Activated T-helper 9 cell treated with anti-CD3 and anti-CD28 coated beads, Interleukin-2, amount 50 U/mL, for 16 hours (primary cell): ENCODE measurements around the gene MACROH2A2.
"Not testable (repeated sequence)": the region's sequence is repeated elsewhere in the genome, so short reads cannot be mapped to it uniquely, and the experiment has no call there.

Source experiments
- DNase-seq: peaks from one replicate; pipeline ENCODE4 v3.0.0-alpha.2; 2020; ENCODE audit warnings: low read depth

Gene MACROH2A2

GRCh38 chr10:70052462-70053217 is at the start of gene MACROH2A2:
TSS of gene MACROH2A2 (plus strand) at chr10:70052846. CDS start at chr10:70075659, 22,813 bp downstream.
- DNase-seq = no peak

GRCh38 chr10:70007116-70007820 is 45.4 kb upstream of the MACROH2A2 start:
- no peak for DNase-seq

- DNase-seq = no peak
Measured at GRCh38 chr10:70031215-70031614, 21.4 kb upstream of the MACROH2A2 start.

- no peak for DNase-seq
Measured at GRCh38 chr10:70032667-70033289, 19.9 kb upstream of the MACROH2A2 start.

GRCh38 chr10:70034232-70034631 is 18.4 kb upstream of the MACROH2A2 start:
- no peak for DNase-seq

- no peak for DNase-seq
Measured at GRCh38 chr10:70035531-70035930, 17.1 kb upstream of the MACROH2A2 start.

GRCh38 chr10:70038923-70039322 is 13.7 kb upstream of the MACROH2A2 start:
- no peak for DNase-seq

DNA sequence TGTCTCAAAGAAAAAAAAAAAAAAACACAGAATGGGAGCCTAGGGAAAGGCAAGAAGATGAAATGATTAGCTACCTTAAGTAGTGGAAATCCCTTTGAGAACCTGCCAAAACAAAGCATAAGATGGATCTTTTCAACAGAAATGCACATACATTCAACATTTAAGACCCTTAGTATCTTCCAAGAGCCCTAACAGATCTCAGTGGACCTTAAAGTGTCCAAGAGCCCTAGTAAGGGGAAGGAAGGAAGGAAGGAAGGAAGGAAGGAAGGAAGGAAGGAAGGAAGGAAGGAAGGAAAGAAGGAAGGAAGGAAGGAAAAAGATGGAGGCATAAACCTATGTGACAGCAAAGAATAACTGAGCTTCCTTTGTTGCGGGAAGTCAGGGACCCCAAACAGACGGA is 11.6 kb upstream of the MACROH2A2 start:
- DNase-seq = no peak

DNA sequence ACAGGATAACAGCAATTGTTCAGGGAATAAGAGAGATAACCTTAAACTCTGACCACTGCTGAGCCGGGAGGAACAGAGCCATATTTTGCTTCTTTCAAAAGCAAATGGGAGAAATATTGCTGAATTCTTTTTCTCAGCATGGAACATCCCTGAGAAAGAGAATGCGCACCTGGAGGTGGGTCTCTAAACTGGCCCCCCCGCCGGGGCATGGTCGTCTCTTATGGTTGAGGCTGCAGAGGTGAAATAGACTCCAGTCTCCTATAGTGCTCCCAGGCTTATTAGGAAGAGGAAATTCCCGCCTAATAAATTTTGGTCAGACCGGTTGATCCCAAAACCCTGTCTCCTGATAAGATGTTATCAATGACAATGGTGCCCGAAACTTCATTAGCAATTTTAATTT is 10.9 kb upstream of the MACROH2A2 start:
- not testable (repeated sequence) for DNase-seq

GRCh38 chr10:70047066-70047465 is 5.6 kb upstream of the MACROH2A2 start:
- DNase-seq = not testable (repeated sequence)

DNA sequence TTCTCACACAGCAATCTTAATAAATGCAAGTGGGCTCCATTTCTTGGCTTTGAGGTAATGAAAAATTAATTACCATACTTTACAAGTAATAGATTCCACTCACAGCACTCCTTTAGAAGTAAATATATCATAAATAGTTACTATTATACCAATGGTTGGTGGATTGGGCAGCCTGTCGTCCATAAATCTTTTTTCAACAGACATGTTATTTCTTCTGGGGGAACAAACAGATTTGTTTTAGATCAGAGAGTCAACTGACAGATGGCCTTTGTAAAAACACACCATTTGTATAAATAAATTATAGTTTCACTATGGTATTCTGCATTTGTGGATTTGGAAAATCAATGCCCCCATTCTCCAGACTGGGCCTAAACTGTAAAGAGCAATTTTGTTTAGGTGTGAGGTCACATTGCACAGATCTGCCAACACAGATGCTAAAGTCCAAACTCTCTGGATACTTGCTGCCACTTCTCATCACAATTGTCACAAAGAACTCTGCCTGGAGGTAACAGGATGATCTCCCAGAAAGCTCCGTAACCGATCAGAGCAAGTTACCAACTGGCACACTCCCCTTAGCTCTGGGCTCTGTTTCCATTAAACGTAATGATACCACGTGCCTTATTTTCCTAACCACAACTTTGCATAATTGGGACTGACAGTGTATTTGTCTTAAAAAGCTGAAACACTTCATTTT is 4.5 kb upstream of the MACROH2A2 start:
- no peak for DNase-seq

- no peak for DNase-seq
Measured at GRCh38 chr10:70051848-70052247, 798 bp upstream of the MACROH2A2 start.

GRCh38 chr10:70053218-70053840 is 683 bp downstream of the MACROH2A2 start:
- no peak for DNase-seq

GRCh38 chr10:70053841-70054288 is 1.2 kb downstream of the MACROH2A2 start:
- no peak for DNase-seq

DNA sequence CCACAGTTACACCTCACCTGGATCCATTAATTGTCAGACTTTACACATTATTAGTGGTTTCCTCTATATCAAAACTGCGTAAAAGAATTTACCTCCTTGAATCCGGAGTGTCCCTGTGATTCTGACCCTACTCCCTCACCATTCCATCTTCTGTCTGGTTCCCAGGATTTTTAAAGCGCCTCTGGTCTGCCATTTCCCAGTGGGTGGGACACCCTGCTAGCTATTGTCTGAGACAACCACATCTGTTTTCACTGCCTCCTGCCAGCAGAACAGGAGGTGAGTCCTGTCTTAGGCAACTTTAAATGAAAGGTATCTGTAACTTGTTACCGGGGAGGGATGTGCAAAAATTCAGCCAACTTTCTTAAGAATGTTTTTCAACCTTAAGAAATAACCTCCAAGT is 2.3 kb downstream of the MACROH2A2 start:
- no peak for DNase-seq

DNA sequence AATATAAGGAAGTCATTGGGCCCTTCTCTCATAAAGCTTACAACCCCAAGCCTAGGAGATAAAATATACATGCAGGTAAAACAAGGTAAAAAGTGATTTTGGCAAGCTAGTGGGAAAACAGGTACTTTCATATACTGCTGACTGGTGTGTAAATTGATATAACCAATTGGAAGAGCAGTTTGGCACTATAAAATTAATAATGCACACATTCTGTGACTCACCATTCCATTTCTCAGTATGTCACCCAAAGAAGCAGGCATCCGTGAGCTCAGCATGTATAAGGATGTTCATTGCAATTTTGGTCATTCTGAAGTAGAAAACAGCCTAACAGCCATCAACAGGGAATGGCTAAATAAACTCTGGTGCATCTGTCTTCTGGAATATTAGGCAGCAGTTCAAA is 2.9 kb downstream of the MACROH2A2 start:
- DNase-seq = no peak

DNA sequence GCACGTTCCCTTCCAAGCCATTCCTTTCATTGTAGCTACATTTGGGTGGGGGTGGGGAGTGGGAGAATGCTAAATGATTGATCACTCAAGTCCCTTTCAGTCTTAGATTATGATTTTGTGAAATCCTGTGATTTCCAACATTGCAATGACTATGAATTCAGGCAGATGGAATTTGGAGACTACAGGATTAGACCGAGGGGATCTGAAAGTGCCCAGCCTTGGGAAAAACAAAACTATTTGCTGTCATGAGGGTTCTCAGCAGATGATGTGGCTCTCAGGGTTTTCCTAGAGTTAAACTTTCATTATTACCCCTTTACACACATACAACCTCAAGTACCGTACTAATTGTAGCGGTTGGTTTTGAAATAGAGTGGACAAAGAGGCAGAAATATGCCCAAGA is 4.7 kb downstream of the MACROH2A2 start:
- DNase-seq = no peak

DNA sequence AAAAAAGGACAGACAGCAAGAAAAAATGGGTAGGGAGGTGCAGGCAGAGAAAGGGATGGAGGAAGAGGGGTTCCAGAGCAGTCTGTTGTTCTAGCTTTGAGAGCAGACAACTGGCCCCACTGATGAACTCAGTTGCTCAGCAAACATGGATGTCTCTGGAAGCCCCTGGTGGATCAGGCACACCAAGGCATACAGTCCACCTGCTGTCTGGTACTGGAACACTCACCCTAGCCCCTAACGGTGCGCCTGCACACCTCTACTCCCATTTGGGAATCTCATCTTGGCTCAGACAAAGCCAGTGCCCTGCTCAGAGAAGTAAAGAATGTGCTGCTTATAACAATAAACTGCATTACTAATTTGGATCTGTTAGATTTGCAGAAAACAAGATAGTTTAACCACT is 7.7 kb downstream of the MACROH2A2 start:
- no peak for DNase-seq

GRCh38 chr10:70063418-70064098 is 10.9 kb downstream of the MACROH2A2 start:
- no peak for DNase-seq

DNA sequence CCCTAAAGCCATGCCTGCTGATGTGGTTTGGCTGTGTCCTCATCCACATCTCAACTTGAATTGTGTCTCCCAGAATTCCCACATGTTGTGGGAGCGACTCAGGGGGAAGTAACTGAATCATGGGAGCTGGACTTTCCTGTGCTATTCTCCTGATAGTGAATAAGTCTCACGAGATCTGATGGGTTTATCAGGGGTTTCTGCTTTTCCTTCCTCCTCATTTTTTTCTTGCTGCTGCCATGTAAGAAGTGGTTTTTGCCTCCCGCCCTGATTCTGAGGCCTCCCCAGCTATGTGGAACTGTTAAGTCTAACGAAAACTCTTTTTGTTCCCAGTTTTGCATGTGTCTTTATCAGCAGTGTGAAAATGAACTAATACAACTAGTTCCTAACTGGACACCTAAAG is 11.8 kb downstream of the MACROH2A2 start:
- no peak for DNase-seq

DNA sequence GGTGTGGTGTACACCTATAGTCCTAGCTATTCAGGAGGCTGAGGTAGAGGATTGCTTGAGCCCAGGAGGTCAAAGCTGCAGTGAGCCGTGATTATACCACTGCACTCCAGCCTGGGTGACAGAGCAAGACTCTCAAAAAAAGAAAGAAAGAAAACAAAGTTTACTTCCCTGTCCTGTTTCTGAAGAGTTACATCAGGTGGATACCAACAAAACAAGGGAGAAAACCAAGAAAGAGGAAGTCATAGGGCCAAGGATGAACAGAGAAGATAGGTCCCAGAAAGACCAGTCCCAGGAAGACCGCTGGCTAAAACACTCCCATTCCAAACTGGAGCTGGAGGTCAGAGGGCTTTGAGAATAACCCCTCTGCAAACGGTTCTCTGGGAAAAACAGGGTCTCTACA is 13.5 kb downstream of the MACROH2A2 start:
- no peak for DNase-seq
